GM19452 (cell line): ENCODE measurements around the gene VDAC2.

Source experiments
- ATAC-seq: cut with Tn5 transposase; IDR thresholded peaks from one replicate; pipeline ENCODE4 v1.9.1; 2021; ENCODE audit not compliant: unreplicated experiment

Gene VDAC2

GRCh38 chr10:75228834-75229233 lies 18.2 kb downstream of the VDAC2 start:
- no peak for ATAC-seq

- no peak for ATAC-seq
These were observed 19.4 kb downstream of the VDAC2 start for GRCh38 chr10:75229971-75230370.

- ATAC-seq = peak; percentile 42
These were observed 20.0 kb downstream of the VDAC2 start for GRCh38 chr10:75230600-75231038.

- no peak for ATAC-seq
These were observed 21.3 kb downstream of the VDAC2 start for GRCh38 chr10:75231672-75232581.

GRCh38 chr10:75233444-75234016 lies 22.9 kb downstream of the VDAC2 start:
- ATAC-seq = no peak

GRCh38 chr10:75234017-75234682 lies 23.6 kb downstream of the VDAC2 start:
- ATAC-seq = peak; percentile 44

GRCh38 chr10:75234683-75235374 lies 24.2 kb downstream of the VDAC2 start:
- peak; percentile 1 for ATAC-seq

- ATAC-seq = peak; percentile 76
These were observed 25.0 kb downstream of the VDAC2 start, which contains the start of gene COMTD1 for GRCh38 chr10:75235375-75236177. Gene COMTD1, minus strand, starts transcription at chr10:75235957. Its CDS starts 29 bp downstream, at chr10:75235928.

- no peak for ATAC-seq
These were observed 25.7 kb downstream of the VDAC2 start for GRCh38 chr10:75236178-75236825.

- ATAC-seq = no peak
These were observed 27.8 kb downstream of the VDAC2 start for GRCh38 chr10:75238182-75239095.

GRCh38 chr10:75239096-75239790 lies 28.6 kb downstream of the VDAC2 start:
- no peak for ATAC-seq

- no peak for ATAC-seq
These were observed 29.9 kb downstream of the VDAC2 start for GRCh38 chr10:75240329-75241076.

- no peak for ATAC-seq
These were observed 32.8 kb downstream of the VDAC2 start for GRCh38 chr10:75243426-75243825.

GRCh38 chr10:75244487-75245353 lies 34.1 kb downstream of the VDAC2 start:
- ATAC-seq = no peak

GRCh38 chr10:75245354-75246250 lies 35.0 kb downstream of the VDAC2 start:
- ATAC-seq = no peak
